Activated CD8-positive, alpha-beta memory T cell treated with anti-CD3 and anti-CD28 coated beads, Interleukin-2, amount 50 U/mL, for 24 hours (primary cell): Measurements from ENCODE around the gene EXOC3L1.

Experiments
- DNase-seq: peaks from one replicate; pipeline ENCODE4 v3.0.0-alpha.2; 2020; ENCODE audit errors: extremely low read depth

The EXOC3L1 gene

DNA sequence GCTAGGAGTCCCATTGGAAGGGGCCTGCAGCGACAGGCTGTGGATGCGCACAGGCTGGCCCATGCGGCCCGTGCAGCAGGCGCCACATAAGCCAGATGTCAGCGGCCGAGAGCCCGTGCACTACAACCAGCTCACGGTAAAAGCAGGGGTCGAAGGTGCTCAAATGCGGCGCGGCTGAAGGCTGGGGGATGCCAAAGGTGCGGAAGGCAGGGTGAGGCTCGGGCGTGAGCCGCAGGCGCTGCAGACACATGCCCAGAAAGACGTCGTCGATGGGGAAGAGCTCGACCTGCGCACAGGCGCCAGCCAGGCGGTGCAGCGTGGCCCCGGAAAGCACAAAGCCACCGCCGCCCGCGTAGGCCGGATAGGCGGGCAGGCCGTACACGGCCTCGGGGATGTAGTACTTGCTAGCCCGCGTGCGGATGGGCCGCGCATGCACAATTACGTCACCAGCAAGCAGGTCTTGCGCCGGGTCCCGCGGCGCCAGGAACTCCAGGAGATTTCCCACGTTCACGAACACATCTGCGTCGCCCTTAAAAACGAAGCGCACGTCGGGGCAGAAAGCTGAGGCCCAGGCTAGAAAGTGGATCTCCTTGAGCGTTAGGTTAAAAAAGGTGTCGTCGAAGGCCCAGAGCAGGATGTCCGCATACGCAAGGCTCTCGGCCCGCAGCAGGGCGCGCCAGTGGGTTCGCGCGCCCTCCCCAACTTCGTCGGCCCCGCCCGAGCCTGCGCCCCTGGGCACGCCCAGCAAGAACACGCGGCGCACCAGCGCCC, 40.5 kb downstream of the EXOC3L1 start:
- DNase-seq = no peak

DNA sequence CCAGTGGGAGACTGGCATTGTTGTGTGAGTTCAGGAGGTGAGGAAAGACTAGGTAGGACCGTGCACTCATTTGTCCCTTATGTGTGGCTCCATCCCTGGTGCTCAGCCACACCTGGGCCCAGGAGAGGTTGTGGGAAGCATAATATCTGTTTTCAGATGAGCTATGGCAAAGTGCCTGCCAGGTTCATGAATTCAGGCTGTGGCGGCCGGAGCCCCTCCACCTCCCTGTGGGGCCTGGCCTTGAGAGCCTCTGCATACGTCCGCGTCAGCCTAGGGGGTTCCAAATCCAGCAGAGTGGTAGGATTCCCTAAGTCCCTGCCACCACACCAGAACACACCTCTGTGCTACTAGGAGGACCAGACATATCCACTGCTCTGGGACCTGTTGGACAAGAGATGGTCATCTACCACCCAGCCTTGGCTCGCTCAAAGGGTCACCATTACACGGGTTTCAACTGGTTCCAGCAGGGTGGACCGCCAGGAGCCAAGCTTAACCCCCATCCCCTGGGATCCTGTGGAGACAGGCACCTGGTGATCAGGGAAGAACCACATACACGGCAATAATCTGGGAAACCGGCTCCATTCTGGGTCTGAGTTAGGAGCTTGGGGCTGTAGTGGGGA, 41.2 kb downstream of the EXOC3L1 start:
- no peak for DNase-seq

DNA sequence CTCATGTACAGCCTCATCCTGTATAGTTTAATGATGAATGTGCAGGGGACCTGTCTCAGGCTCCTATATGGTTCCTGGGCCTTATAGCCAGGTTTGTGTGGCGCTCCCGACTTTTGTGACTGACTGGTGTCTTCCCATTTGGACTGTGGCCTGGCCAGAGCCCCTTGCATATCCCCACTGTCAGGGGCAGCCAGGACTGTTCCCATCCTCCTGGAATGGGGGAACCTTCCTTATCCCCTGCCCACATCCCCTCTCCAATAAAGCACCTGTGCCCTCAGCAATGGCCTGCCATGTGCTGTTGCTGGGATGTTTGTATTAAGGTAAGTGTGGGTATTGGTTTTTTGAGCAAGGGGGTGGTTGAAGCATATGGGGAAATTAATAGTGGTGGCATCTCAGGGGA, 41.7 kb downstream of the EXOC3L1 start:
- DNase-seq = no peak

DNA sequence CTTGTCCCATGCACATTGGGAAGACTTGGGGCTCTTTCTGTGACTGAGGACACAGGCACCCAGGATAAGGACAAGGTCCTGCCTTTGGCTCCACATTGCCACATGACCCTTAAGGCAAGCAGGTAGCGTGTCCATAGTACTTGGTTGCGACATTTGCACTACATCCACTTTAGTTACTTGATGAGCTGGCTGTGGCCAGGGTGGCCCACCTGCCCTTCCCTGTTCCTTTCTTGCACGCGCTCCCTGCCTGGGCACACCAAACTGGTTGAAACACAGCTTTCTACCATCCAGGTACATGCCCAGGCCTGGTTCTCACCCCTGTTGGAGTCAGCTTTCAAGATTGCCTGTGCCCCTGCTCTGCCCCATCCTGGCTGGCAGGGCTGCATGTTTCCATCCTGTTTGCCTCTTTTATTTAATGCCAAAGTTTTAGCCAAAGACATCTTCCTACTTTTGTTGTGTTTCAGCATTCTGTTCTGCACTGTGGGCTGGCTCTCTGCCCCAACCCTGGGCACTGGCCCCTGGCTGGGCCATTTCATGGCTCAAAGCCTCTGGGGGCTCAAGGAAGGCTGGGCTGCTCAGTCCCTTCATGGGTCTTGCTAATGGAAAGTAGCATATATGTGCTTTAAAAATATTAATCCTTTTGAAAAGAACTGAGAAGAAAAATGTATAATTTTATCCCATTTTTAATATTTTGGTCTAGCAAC, 42.3 kb downstream of the EXOC3L1 start:
- no peak for DNase-seq

DNA sequence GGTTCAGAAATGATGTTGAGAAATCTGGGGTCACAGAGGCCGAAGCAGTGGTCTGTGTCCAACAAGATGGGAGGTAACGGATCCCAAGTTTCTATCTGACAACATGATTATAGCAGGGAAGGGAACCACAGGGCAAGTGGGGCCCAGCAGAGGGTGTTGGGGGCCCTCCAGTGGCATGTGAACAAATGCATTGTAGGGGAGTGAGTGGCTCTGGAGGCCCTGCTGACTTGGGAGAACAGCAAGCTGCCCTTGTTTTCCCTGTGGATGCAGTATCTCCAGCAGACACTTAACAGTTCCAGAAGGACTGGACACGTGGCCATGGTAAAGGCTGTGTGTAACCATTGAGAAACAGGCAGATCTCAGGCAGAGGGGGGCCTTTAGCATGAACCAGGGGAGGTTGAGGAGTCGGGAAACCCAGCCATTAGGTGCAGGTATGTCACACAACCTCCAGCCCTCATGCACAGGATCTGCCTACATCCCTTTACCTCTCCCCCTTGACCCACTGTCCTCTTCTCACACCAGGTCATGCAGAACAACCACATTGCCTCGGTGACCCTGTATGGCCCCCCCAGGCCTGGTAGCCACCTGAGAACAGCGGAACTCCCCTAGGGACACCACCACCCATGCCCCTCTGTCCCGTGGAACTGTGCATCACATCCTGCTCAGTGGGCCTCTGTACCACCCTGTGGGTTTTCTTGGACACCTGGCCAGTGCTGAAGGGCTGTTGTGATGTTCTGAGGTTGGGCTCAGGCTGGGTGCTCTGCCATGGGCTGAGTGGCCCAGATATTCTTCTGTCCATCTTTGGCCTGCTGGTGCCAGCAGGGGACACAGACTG, 43.2 kb downstream of the EXOC3L1 start:
- no peak for DNase-seq

DNA sequence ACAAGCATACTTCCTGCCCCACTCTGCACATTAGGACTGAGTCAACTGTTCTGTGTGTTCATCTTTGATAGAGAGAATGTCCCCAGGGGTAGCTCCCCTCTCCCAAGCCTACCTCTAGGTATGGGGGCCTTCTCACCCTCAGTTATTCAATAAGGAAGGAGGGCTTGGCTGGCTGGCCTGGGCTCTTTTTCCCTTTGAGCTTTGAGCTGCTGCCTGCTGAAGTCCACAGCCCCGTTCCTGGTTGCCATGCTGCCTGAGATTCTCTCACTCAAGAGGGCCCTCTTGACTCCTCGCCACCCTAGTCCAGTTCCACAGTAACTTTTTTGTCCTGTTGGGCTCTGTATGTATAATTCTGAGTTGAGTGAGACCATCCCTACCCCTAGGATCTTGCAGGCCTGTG, 44.2 kb downstream of the EXOC3L1 start:
- DNase-seq = no peak

DNA sequence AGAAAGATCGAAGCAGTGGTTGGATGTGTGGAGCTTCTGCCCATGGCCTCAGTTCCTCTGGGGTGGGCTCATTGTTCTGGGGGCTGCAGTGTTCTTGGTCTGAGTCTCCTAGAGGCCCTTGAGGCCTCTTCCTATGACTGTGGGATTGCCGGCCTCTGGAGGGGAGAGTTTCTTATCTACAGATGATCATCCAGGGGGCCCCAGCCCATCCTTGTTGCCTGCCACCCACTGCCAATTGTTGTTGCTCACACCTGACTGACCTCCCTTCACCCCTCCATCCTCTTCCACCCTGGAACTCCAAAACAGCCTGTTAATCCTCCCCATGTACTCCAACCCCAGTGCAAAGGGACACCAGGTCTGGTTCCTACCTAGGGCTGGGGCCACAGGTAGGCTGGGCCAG, 45.0 kb downstream of the EXOC3L1 start:
- DNase-seq = no peak

DNA sequence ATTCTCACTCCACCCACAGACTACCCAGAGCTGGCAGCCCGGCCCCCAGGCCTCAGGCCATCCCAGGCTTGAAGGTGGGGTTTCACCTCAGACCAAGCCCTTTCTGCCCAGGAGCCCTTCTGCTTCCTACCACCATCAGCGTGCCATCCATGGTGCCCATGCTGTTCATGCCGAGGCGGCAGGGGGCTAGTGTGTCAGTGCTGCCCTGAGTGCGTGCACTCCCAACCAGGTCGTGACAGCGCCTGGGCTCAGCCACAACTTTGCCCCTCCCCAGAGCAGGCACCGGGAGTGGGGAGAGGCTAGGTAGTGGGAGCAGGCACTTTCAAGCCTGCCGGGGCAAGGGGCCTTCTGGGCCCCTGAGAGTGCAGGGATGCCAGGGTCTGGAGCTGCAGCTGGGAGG, 47.6 kb downstream of the EXOC3L1 start:
- no peak for DNase-seq

DNA sequence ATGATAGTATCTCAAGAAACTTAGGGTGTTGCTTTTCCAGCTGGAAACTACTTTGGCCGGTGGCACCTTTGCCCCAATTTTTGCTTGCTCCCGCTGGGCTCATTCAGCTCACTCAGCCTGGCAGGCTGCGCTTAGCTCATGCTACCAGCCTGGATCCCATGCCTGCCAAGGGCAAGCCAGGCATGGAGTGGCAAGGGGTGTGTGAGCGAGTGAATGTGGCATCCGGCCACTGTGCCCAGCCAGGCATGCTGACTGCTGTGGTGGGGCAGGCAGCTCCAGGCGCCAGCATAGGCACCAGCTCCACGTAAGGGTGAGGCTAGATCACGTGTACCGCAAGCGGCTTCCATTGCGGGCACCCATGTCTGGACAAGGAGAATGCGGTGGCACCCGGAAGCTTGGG, 48.5 kb downstream of the EXOC3L1 start:
- DNase-seq = no peak

DNA sequence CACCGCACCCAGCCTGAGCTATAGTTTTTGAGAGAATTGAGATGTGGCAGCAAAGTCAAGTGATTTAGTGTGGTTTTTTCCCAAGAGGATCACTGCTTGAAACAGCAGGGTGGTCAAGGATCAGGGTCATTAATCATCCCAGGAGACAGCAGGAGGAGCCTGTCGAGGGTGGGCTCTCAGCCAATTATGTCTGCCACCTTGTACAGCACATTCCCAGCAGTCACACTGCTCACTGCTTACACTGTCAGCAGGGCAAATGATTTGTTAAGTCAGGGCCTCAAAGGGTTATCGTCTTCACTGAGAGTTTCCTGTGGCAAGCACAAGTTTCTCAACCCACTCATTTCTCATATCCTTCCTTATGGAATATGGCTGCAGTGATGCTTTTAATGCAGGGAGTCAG, 52.3 kb downstream of the EXOC3L1 start:
- DNase-seq = no peak
